GM12878 (cell line): ENCODE results near the gene NISCH. TPM values are rescaled to one million over a fixed set of nuclear protein-coding genes. Genes with fewer than 3 reads are reported as not detected.

Source experiments
- ASH2L ChIP-seq: fragments of 300-600, 200-600 bp; sonication (generic); IDR thresholded peaks from 2 replicates; pipeline ENCODE4 v1.6.1; 2017; ENCODE audit warnings: low read depth, mild to moderate bottlenecking, borderline replicate concordance
- CHD2 ChIP-seq: IDR thresholded peaks from 2 replicates; pipeline ENCODE4 v1.6.1; 2011; ENCODE audit warnings: low read depth, low read length, improper control_type of control experiment, borderline replicate concordance
- KAT2A ChIP-seq: conservative IDR thresholded peaks from 2 replicates; pipeline ENCODE4 v1.6.1; 2011; ENCODE audit warnings: low read depth, low read length; ENCODE audit not compliant: control insufficient read depth
- POLR2AphosphoS2 ChIP-seq: IDR thresholded peaks from 2 replicates; pipeline ENCODE4 v1.6.1; 2011; ENCODE audit warnings: low read depth, mild to moderate bottlenecking, low read length, improper control_type of control experiment, moderate library complexity
- RAD21 ChIP-seq: IDR thresholded peaks from 2 replicates; pipeline ENCODE4 v1.6.1; 2011; ENCODE audit warnings: mild to moderate bottlenecking, low read depth, low read length, moderate library complexity; ENCODE audit not compliant: insufficient read depth
- SMC3 ChIP-seq: IDR thresholded peaks from 2 replicates; pipeline ENCODE4 v1.6.1; 2011; ENCODE audit warnings: low read length, improper control_type of control experiment, borderline replicate concordance
- SP1 ChIP-seq: IDR thresholded peaks from one replicate; pipeline ENCODE4 v1.6.1; 2011; ENCODE audit warnings: low read depth, low read length
- SRF ChIP-seq, 2 experiments: IDR thresholded peaks; 2 replicates each; pipeline ENCODE4 v1.6.1; 2011; ENCODE audit warnings: low read depth in 2 of 2, low read length in 2 of 2, mild to moderate bottlenecking in 1 of 2, moderate library complexity in 1 of 2
- SUZ12 ChIP-seq: fragments of 200-600 bp; sonication (generic); IDR thresholded peaks from one replicate; pipeline ENCODE4 v1.6.1; 2018; ENCODE audit warnings: antibody characterized with exemption, mild to moderate bottlenecking; ENCODE audit not compliant: unreplicated experiment
- TBL1XR1 ChIP-seq: IDR thresholded peaks from 2 replicates; pipeline ENCODE4 v1.6.1; 2012; ENCODE audit warnings: low read depth, low read length, improper control_type of control experiment
- ZNF384 ChIP-seq: IDR thresholded peaks from 2 replicates; pipeline ENCODE4 v1.6.1; 2012; ENCODE audit warnings: low read depth, mild to moderate bottlenecking, low read length, improper control_type of control experiment, borderline replicate concordance
- polyA plus RNA-seq, 11 experiments: library from polyadenylated mRNA; depleted of rRNA in 4 of 11; unstranded in 6 of 11; stranded (reverse) in 5 of 11; fragments of >200 nt; fragmentation: Nextera tagmentation in 4 of 11; fragmentation: Illumina TruSeq in 1 of 11; extraction: Ambion mirVana in 4 of 11; extraction: Trizol in 1 of 11; gene quantifications; 1 replicate in 1 of 11; 2 replicates in 10 of 11; pipeline versions ENCODE4 v1.2.1 to v1.2.3, GENCODE V29; 2011 to 2016; ENCODE audit warnings: inconsistent platforms in 2 of 11, missing spikeins in 2 of 11, low read depth in 1 of 11
- total RNA-seq, 4 experiments: library from RNA; depleted of rRNA in 3 of 4; stranded (reverse); fragments of >200 nt in 3 of 4; fragmentation: Illumina TruSeq in 1 of 4; extraction: Trizol in 1 of 4; gene quantifications; 2 replicates each; pipeline versions ENCODE4 v1.2.1 to v1.2.3, GENCODE V29; 2013 to 2021
- TF ChIP-seq, protein P1 (sequence below): fragments of 450-650 bp; formaldehyde crosslinking; IDR thresholded peaks from 2 replicates; pipeline ENCODE4 v1.4.0; 2020; ENCODE audit warnings: mild to moderate bottlenecking, moderate library complexity
- TF ChIP-seq, protein P2 (sequence below): IDR thresholded peaks from 2 replicates; pipeline ENCODE4 v1.6.1; 2012; ENCODE audit warnings: mild to moderate bottlenecking, low read depth, low read length
- TF ChIP-seq, protein P3 (sequence below): fragments of 450-650 bp; IDR thresholded peaks from 2 replicates; pipeline ENCODE4 v1.6.1; 2017; ENCODE audit warnings: mild to moderate bottlenecking, moderate library complexity
- TF ChIP-seq, protein P4 (sequence below): IDR thresholded peaks from 2 replicates; pipeline ENCODE4 v1.6.1; 2011; ENCODE audit warnings: borderline replicate concordance, low read depth, mild to moderate bottlenecking, moderate library complexity, mixed read lengths, low read length; ENCODE audit not compliant: insufficient read depth; ENCODE audit errors: extremely low read length

NISCH gene
- total and polyA plus RNA-seq, 10 of the 15 experiments (the other 5 are each of a cell fraction or from before 2014, with no cell fraction given): 0.76 to 52.5 (median 24.6) TPM

DNA sequence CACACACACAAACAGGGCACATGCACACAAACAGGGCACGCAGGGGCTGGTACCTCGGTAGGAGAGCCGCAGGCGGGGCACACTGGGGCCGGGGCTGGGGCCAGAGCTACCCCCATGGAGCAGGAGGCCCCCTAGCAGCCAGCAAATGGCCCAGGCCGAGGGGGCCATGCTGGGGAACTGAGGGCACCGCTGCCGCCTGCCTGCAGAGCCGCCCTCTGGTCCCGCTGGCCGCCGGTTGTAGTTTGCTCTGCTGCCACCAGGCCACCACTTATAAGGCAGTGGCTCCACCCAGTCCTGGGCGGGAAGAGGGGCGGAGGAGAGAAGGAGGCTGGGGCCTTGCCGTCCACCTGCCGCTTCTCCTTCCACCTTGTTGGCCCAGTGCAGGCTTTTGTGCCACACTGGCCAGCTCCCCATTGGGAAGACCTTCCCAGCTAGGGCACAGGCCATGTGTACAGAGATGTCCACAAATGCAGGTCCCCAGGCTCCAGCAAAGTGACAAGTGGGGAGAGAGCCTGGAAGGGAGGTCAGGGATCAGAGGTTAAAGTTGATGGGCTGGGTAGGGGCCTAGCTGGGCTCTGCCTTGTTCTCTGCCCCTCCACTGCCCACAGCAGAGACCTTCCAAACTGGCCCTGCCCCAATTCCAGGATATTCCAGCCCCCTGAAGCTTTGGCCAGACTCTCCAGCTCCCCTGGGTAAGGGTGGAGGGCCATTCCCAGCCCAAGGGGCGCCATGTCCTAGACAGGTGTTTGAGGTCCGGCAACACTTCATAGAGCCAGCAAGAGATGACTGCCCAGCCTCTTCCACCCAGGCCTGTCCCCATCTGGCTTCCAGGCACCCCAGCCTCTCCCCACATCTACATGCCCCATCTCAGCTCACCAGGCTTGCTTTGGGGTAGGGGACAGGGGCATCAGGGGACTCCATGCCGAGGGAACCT lies 10.3 kb upstream of the NISCH start, which contains the start of gene SEMA3G (continued):
- TF ChIP-seq, protein P1, sequence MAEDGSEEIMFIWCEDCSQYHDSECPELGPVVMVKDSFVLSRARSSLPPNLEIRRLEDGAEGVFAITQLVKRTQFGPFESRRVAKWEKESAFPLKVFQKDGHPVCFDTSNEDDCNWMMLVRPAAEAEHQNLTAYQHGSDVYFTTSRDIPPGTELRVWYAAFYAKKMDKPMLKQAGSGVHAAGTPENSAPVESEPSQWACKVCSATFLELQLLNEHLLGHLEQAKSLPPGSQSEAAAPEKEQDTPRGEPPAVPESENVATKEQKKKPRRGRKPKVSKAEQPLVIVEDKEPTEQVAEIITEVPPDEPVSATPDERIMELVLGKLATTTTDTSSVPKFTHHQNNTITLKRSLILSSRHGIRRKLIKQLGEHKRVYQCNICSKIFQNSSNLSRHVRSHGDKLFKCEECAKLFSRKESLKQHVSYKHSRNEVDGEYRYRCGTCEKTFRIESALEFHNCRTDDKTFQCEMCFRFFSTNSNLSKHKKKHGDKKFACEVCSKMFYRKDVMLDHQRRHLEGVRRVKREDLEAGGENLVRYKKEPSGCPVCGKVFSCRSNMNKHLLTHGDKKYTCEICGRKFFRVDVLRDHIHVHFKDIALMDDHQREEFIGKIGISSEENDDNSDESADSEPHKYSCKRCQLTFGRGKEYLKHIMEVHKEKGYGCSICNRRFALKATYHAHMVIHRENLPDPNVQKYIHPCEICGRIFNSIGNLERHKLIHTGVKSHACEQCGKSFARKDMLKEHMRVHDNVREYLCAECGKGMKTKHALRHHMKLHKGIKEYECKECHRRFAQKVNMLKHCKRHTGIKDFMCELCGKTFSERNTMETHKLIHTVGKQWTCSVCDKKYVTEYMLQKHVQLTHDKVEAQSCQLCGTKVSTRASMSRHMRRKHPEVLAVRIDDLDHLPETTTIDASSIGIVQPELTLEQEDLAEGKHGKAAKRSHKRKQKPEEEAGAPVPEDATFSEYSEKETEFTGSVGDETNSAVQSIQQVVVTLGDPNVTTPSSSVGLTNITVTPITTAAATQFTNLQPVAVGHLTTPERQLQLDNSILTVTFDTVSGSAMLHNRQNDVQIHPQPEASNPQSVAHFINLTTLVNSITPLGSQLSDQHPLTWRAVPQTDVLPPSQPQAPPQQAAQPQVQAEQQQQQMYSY: no peak
- TF ChIP-seq TBL1XR1 (no peak), SUZ12 (no peak), ZNF384 (no peak), ASH2L (no peak), CHD2 (no peak), SMC3 (0 out of 2 replicates have a peak, but pooled peaks have one; percentile 6), SRF (IDR thresholded peaks at IDR 0.05; ENCODE audit: low read depth in 2 of 2, low read length in 2 of 2) (peak; percentile 58 to 81; a peak in 3 of 4 replicates), POLR2AphosphoS2 (no peak), KAT2A (no peak), RAD21 (0 out of 2 replicates have a peak, but pooled peaks have one; percentile 14), SP1 (peak; percentile 27)
- TF ChIP-seq, protein P2, sequence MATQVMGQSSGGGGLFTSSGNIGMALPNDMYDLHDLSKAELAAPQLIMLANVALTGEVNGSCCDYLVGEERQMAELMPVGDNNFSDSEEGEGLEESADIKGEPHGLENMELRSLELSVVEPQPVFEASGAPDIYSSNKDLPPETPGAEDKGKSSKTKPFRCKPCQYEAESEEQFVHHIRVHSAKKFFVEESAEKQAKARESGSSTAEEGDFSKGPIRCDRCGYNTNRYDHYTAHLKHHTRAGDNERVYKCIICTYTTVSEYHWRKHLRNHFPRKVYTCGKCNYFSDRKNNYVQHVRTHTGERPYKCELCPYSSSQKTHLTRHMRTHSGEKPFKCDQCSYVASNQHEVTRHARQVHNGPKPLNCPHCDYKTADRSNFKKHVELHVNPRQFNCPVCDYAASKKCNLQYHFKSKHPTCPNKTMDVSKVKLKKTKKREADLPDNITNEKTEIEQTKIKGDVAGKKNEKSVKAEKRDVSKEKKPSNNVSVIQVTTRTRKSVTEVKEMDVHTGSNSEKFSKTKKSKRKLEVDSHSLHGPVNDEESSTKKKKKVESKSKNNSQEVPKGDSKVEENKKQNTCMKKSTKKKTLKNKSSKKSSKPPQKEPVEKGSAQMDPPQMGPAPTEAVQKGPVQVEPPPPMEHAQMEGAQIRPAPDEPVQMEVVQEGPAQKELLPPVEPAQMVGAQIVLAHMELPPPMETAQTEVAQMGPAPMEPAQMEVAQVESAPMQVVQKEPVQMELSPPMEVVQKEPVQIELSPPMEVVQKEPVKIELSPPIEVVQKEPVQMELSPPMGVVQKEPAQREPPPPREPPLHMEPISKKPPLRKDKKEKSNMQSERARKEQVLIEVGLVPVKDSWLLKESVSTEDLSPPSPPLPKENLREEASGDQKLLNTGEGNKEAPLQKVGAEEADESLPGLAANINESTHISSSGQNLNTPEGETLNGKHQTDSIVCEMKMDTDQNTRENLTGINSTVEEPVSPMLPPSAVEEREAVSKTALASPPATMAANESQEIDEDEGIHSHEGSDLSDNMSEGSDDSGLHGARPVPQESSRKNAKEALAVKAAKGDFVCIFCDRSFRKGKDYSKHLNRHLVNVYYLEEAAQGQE: no peak
- TF ChIP-seq, protein P3, sequence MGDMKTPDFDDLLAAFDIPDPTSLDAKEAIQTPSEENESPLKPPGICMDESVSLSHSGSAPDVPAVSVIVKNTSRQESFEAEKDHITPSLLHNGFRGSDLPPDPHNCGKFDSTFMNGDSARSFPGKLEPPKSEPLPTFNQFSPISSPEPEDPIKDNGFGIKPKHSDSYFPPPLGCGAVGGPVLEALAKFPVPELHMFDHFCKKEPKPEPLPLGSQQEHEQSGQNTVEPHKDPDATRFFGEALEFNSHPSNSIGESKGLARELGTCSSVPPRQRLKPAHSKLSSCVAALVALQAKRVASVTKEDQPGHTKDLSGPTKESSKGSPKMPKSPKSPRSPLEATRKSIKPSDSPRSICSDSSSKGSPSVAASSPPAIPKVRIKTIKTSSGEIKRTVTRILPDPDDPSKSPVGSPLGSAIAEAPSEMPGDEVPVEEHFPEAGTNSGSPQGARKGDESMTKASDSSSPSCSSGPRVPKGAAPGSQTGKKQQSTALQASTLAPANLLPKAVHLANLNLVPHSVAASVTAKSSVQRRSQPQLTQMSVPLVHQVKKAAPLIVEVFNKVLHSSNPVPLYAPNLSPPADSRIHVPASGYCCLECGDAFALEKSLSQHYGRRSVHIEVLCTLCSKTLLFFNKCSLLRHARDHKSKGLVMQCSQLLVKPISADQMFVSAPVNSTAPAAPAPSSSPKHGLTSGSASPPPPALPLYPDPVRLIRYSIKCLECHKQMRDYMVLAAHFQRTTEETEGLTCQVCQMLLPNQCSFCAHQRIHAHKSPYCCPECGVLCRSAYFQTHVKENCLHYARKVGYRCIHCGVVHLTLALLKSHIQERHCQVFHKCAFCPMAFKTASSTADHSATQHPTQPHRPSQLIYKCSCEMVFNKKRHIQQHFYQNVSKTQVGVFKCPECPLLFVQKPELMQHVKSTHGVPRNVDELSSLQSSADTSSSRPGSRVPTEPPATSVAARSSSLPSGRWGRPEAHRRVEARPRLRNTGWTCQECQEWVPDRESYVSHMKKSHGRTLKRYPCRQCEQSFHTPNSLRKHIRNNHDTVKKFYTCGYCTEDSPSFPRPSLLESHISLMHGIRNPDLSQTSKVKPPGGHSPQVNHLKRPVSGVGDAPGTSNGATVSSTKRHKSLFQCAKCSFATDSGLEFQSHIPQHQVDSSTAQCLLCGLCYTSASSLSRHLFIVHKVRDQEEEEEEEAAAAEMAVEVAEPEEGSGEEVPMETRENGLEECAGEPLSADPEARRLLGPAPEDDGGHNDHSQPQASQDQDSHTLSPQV: no peak
- TF ChIP-seq, protein P4, sequence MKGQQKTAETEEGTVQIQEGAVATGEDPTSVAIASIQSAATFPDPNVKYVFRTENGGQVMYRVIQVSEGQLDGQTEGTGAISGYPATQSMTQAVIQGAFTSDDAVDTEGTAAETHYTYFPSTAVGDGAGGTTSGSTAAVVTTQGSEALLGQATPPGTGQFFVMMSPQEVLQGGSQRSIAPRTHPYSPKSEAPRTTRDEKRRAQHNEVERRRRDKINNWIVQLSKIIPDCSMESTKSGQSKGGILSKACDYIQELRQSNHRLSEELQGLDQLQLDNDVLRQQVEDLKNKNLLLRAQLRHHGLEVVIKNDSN: no peak
